ENCODE measurements around the gene ASAH2.
"Not testable (repeated sequence)": the region's sequence is repeated elsewhere in the genome, so short reads cannot be mapped to it uniquely, and the experiment has no call there.

Gene ASAH2

GRCh38 chr10:50248062-50248461 is 3.3 kb downstream of the ASAH2 start:
- peaks cover 4% of the 10 kb centered on the region; the same call in 1 of the 2 replicates for H3K27me3 ChIP-seq
- H3K4me1 ChIP-seq, result no peaks in the 10 kb centered on the region
- H3K9me3 ChIP-seq, result no peaks in the 10 kb centered on the region
- no peak overlapping the region for H3K4me3 ChIP-seq (ENCODE audit: low read depth, low read length)
- no peak for DNase-seq
- no peak for TF ChIP-seq CTCF (IDR thresholded peaks at IDR 0.05; ENCODE audit: low read depth, low read length)
- H3K36me3 ChIP-seq, result no peaks in the 10 kb centered on the region

DNA sequence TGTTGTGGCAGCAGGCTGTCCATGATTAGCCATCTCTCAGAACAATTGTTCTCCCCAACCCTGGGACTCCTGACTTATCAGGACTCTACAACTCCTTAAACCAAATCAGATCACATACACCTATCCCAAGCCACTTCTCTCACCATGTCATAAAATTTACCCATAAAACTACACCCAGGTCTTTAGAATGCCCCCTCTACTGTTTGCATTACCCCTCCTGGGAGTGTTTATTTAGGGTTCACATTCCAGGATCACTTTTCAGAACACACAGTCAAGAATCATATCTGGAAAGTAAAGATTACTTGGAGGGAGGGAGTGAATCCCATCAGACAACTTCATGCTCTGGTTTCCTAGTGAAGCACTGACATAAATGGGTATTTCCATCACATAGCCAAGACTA is 7.1 kb downstream of the ASAH2 start:
- H3K4me3 ChIP-seq (ENCODE audit: low read depth, low read length), result no peak overlapping the region
- no peaks in the 10 kb centered on the region for H3K4me1 ChIP-seq
- H3K36me3 ChIP-seq, result no peaks in the 10 kb centered on the region
- DNase-seq, result no peak
- no peak for TF ChIP-seq CTCF (IDR thresholded peaks at IDR 0.05; ENCODE audit: low read depth, low read length)
- no peaks in the 10 kb centered on the region for H3K27me3 ChIP-seq
- no peaks in the 10 kb centered on the region for H3K9me3 ChIP-seq

- no peak for DNase-seq
- no peak overlapping the region for H3K4me3 ChIP-seq (ENCODE audit: low read depth, low read length)
- no peaks in the 10 kb centered on the region for H3K36me3 ChIP-seq
- H3K9me3 ChIP-seq, result no peaks in the 10 kb centered on the region
- no peaks in the 10 kb centered on the region; the same call in 1 of the 2 replicates for H3K27me3 ChIP-seq
- no peaks in the 10 kb centered on the region for H3K4me1 ChIP-seq
- TF ChIP-seq CTCF (IDR thresholded peaks at IDR 0.05; ENCODE audit: low read depth, low read length), result no peak
Measured at GRCh38 chr10:50242777-50243176, 8.5 kb downstream of the ASAH2 start.

DNA sequence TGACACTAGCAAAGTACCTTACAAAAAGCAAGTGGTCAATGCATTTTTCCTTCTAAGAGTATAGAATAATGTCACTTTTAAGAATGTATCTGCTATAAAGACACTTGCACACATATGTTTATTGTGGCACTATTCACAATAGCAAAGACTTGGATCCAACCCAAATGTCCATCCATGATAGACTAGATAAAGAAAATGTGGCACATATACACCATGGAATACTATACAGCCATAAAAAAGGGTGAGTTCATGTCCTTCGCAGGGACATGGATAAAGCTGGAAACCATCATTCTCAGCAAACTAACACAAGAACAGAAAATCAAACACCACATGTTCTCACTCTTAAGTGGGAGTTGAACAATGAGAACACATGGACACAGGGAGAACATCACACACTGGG is 9.8 kb downstream of the ASAH2 start:
- H3K27me3 ChIP-seq; H3K4me3 ChIP-seq (ENCODE audit: low read depth, low read length); H3K9me3 ChIP-seq; DNase-seq; H3K4me1 ChIP-seq; H3K36me3 ChIP-seq: not testable (repeated sequence)

DNA sequence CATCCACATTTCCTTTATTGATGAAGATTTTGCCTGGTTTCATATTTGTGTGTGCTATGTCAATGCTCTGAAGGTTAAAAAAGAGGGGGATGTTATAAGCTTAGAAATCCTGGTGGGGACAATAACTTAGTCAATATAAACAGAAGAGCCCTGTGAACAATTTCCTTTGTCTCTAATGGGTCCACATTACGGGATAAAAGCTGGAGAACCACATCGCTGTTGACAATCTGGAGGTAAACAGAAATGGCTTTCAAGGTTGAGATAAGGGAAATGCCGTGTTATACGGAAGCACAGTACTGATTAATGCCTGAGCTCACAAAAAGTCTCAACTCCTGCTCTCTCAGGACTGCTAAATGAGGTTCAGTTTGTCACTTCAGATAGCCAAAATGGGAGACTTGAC is 16.8 kb downstream of the ASAH2 start:
- Histone ChIP-seq H3K4me1 (no peaks in the 10 kb centered on the region), H3K36me3 (no peaks in the 10 kb centered on the region), H3K4me3 (ENCODE audit: low read depth, low read length) (no peak overlapping the region), H3K9me3 (no peaks in the 10 kb centered on the region), H3K27me3 (peaks cover 12% of the 10 kb centered on the region)
- no peak for TF ChIP-seq CTCF (IDR thresholded peaks at IDR 0.05; ENCODE audit: low read depth, low read length)
- DNase-seq, result no peak

- peaks cover 18% of the 10 kb centered on the region for H3K27me3 ChIP-seq
- H3K36me3 ChIP-seq, result no peaks in the 10 kb centered on the region
- DNase-seq, result no peak
- no peak overlapping the region for H3K4me3 ChIP-seq (ENCODE audit: low read depth, low read length)
- no peak for TF ChIP-seq CTCF (IDR thresholded peaks at IDR 0.05; ENCODE audit: low read depth, low read length)
- H3K4me1 ChIP-seq, result no peaks in the 10 kb centered on the region
- H3K9me3 ChIP-seq, result no peaks in the 10 kb centered on the region
Measured at GRCh38 chr10:50232261-50232639, 19.1 kb downstream of the ASAH2 start.

Measured in BE2C (cell line).